Erythroblast (primary cell): Measurements from ENCODE around the gene PILRA.

Experiments used
- DNase-seq, 2 experiments: peaks; one replicate each; lab custom pipeline; 2025; lab: John Stamatoyannopoulos, UW
- GATA1 ChIP-seq: IDR thresholded peaks from 2 replicates; pipeline ENCODE4 v1.6.1; 2011; ENCODE audit warnings: low read depth, mild to moderate bottlenecking, control low read depth, low read length, moderate library complexity
- POLR2A ChIP-seq: IDR thresholded peaks from 2 replicates; pipeline ENCODE4 v1.6.1; 2011; ENCODE audit warnings: mild to moderate bottlenecking, low read length

PILRA gene

DNA sequence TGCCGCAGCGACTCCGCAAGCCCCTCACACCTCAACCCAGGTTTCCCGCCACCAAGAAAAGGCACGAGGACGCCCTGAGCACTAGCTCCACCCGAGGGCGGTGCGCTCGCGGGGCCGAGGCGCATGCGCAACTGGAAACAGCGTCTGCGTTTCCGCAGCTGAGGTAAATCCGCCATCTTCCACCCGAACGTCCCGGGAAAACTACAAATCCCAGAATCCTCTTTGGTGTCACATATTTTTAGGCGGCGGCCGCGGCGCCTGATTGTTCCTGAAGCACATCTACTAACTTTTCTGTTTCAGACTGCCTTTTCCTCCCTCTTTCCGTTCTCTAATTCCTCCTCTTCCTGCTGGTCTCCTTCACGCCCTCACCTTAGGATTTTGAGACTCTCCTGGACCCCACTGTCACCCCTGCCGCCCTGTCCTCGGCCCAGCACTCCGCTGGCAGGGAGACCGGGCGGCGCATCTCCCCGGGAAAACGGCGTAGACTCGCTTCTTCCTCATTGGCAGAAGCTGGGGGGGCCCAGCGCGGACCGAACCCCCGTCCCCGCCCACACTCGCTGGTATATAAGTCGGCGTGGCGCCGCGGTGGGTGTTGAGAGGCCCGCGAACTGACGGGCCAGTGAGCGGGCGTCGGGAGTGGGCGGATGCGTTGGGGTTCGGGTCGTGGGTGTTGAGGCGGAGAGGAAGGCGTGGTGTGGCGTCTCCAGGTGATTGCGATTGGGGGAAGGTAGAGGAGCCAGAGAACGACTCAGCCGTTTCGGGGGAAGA, 55.1 kb downstream of the PILRA start, which contains the start of gene ZCWPW1:
TSS of gene ZCWPW1 (minus strand) at position 505 of the 768 bp plus-strand sequence. CDS start 8,054 bp downstream, outside the sequence.
- DNase-seq: peak; percentile 98
- TF ChIP-seq GATA1 (no peak), POLR2A (peak; percentile 100)

DNA sequence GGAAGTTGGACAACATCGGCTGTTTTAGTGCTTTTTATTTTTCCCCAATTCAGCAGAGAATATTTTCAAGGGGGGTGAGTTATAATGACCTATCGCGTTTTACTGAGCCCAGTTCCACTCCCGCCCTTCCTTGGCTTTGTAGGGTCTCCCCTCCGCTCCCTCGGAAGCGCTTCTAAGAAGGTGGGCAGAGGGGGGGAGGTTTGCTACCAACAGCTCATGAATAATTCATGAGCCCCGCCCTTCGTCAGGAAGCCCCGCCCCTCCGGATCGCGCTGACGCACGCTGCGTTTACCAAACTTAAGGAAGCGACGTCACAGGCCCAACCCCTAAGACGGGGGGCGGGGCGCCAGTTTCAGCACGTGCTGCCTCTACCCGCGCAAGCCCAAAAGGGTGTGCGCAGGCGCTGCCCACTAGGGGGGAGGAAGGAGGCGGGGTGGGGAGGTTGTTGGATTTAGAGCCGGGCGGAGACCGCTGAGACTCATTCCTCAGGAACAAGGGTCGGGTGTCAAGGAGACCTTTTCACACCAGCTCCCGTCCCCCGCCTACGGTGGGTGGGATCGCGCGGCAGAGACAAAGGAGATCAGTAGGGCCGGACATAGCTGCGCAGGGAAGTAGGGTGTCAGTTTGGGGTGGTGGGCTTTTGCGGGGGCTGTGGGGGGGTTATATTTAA, 55.8 kb downstream of the PILRA start:
- TF ChIP-seq POLR2A (peak; percentile 89), GATA1 (no peak)
- DNase-seq: peak; percentile 100

DNA sequence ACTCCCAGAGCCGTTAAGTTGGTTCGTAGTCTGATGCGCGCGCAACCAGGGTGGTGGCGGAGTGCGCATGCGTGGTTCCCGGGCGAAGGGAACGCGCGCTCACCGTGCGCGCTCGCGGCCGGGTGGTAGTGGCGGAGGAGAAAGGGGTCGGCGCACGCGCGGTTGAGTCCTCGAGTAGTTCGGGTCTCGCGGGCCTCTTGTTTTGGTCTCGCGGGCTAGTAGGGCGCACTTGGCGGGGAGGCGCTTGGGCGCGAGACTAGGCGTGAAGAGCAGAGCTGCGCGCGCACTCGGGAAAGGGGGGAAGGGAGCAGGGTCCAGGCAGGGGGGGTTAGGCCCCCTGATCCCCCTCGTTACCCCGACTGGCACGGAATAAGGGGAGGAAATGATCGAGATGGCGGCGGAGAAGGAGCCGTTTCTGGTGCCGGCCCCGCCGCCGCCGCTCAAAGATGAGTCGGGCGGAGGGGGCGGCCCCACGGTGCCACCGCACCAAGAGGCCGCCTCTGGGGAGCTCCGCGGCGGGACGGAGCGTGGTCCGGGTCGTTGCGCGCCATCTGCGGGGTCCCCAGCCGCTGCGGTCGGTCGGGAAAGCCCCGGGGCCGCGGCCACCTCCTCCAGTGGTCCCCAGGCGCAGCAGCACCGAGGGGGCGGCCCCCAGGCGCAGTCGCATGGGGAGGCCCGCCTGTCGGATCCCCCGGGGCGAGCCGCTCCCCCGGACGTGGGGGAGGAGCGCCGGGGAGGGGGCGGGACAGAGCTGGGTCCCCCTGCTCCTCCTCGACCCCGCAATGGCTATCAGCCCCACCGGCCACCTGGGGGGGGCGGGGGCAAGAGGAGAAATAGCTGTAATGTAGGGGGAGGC, 56.6 kb downstream of the PILRA start, which contains the start of gene MEPCE:
TSS of gene MEPCE (plus strand) at position 195 of the 856 bp plus-strand sequence. CDS start at position 383, 188 bp downstream.
- TF ChIP-seq GATA1: no peak
- DNase-seq: peak; percentile 96 to 98

DNA sequence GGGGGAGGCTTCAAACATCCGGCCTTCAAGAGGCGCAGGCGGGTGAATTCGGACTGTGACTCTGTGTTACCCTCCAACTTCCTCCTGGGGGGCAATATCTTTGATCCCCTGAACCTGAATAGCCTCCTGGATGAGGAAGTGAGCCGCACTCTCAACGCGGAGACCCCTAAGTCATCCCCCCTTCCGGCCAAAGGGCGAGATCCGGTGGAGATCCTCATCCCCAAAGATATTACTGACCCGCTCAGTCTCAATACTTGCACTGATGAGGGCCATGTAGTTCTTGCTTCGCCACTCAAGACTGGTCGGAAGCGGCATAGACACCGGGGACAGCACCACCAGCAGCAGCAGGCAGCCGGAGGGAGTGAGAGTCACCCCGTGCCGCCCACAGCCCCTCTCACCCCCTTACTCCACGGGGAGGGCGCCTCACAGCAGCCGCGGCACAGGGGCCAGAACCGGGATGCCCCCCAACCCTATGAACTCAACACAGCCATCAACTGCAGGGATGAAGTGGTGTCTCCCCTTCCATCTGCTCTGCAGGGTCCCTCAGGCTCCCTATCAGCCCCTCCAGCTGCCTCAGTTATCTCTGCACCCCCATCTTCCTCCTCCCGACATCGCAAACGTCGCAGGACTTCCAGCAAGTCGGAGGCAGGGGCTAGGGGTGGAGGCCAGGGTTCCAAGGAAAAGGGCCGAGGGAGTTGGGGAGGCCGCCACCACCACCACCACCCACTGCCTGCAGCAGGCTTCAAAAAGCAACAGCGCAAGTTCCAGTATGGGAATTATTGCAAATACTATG, 57.4 kb downstream of the PILRA start:
- peak; percentile 79 for DNase-seq
- TF ChIP-seq GATA1: no peak
- no peak for TF ChIP-seq POLR2A

DNA sequence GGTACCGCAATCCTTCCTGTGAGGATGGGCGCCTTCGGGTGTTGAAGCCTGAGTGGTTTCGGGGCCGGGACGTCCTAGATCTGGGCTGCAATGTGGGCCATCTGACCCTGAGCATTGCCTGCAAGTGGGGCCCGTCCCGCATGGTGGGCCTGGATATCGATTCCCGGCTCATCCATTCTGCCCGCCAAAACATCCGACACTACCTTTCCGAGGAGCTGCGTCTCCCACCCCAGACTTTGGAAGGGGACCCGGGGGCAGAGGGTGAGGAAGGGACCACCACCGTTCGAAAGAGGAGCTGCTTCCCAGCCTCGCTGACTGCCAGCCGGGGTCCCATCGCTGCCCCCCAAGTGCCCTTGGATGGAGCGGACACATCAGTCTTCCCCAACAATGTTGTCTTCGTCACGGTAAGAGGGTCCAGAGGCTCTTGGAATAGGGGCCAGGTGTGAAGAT, 58.0 kb downstream of the PILRA start:
- DNase-seq: no peak
- TF ChIP-seq POLR2A (no peak), GATA1 (no peak)

DNA sequence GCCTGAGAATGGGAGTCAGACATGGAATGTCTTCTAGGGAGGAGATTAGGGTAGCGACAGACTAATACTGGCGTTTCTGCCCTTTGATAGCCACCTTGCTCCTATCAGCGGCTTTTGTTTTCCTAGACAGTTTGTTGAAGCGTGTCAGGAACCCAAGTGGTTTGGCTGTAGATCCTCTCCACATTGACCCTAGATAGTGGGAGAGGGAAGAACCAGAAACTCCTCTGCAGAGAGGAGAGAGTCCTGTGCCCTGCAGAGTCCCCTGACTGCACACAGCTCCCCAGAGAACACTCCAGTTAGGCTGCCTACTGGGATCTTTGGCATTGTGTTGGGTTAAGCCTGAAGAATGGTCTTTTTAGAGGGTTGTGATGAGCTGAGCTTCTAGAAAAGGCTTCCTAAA, 58.8 kb downstream of the PILRA start:
- TF ChIP-seq POLR2A: peak; percentile 38
- TF ChIP-seq GATA1: no peak
- DNase-seq: no peak

DNA sequence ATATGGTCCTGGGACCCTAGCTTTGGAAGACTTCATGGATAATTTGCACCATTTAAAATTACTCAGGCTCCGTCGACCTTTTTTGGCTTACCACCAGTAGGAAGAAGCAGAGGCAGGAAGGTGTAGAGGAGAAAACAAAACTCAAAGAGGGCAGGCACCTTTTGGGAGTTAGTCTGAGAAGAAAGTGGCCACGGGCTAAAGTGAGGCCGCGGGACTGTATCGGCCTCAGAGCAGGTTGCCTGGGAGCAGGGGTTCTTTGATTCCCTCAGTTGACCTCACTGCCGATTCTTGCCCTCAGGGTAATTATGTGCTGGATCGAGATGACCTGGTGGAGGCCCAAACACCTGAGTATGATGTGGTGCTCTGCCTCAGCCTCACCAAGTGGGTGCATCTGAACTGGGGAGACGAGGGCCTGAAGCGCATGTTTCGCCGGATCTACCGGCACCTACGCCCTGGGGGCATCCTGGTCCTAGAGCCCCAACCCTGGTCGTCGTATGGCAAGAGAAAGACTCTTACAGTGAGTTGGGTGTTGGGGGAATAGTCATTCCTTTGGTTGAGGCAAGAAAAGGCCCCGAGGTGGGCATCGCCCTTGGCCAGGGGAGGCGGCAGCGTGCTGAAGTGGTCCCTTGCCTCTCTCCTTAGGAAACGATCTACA, 59.5 kb downstream of the PILRA start:
- no peak for TF ChIP-seq GATA1
- TF ChIP-seq POLR2A: no peak

DNA sequence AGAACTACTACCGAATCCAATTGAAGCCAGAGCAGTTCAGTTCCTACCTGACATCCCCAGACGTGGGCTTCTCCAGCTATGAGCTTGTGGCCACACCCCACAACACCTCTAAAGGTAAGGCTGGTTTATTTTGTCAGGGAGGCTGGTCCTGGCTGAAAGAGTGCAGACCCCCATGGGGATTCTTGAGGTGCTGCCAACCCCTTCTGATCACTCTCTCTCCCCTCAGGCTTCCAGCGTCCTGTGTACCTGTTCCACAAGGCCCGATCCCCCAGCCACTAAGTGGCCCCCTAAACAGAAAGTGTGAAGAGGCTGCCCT, 59.9 kb downstream of the PILRA start:
- DNase-seq: no peak
- TF ChIP-seq POLR2A (no peak), GATA1 (no peak)

More for the DNA sequence above, 59.5 kb downstream of the PILRA start:
- no peak for DNase-seq

DNA sequence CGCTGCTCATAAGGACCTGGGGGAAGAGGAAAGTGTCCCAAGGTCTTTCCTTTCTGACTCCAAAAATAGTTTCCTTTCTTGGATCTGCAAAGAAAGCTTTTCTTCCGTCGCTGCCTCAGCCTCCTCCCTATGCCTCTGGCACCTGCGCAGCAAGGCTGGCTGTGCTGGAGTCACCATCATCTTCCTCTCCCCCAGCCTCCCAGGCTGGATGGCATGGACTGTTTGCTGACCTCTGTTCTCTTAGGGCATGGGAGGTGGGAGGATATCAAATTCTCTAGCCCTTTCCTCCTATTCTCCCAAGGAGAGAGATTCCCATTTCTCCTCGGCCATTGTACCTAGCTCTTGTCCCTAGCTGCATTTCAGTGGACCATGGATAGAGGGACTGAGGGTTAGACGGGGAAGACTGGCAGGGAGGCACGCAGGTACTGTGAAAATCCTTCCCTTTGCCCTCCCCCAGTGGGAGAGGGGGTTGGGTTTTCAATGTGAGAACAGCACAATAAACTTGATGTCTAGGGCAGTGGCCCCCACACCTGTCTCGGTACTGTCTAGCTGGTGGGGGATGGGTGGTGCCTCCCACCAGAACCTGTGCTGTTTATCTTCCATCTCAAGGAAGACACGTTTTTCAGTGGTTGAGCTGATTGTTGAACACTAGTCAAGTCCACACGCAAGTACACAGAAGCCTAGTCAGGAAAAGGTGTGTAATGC, 60.5 kb downstream of the PILRA start:
- no peak for DNase-seq
- no peak for TF ChIP-seq GATA1
- no peak for TF ChIP-seq POLR2A

DNA sequence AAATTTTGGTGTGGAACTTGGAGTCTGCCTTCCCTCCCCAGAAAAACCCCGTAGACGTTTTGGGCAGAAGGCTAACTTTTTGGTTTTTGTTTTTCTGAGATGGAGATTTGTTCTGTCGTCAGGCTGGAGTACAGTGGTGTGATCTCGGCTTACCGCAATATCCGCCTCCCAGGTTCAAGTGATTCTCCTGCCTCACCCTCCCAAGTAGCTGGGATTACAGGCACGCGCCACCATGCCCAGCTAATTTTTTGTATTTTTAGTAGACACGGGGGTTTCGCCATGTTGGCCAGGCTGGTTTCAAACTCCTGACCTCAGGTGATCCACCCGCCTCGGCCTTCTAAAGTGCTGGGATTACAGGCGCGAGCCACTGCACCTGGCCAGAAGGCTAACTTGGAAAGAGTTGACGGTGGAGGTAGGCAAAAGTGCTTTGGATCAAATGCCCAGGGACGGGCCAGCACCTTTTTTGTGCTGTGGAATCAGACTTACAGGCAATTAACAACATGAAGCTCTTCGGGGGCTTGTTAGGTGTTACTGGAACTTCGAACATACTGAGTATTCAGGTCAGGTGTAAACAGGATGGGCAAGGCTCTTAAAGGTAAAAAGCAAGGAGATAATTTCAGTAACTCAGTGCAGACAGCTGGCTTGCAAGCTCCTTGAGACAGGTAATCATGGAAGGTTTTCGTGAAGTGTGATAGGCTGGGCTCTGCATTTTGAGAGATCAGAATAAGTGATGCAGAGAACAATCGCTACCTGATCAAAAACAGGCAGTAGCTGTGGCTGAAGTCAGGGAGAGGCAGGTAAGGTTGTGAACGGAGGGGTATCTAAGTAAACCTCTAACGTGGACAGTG, 61.2 kb downstream of the PILRA start:
- no peak for DNase-seq
- TF ChIP-seq GATA1 (no peak), POLR2A (no peak)

DNA sequence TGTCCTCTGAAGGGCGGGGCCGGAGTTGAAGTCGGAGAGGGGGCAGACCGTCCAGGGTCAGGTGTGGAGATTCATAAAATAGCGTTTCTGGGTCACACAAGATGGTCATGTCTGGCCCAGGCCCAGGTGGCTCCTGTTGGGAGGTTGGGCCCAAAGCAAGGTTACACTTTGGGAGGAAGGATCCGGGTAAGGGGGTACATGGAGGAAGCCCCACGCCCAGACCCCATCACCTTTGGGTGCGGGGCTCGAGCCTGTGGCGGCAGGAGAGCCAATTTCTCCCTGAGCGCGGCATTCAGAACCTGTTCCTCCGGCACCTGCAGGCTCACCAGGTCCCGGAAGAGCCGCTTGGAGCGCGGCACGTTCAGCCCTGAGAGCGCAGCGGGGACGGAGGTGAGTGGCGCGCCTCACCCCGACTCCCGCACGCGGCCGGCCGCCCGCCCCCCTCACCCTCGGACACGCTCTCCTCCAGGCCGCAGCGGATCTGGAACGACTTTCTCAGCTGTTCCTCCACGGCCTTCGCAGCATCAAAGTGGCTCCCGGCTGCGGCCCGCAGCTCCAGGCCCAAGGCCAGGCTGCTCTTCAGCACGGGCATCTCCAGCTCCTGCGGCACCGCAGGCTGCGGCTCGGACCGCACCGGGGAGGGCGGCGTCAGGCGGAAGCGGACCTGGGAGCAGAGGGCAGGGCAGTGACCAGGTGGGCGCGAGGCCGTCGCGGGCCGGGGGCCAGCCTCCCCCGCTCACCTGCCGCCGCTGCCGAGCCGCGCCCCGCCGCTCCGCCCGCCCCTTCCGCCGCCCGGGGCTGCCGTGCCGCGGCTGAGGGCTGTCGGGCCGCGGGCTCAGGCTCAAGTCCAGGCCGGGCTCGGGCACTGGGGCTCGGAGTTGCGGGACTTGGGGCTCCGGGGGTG, 62.4 kb downstream of the PILRA start:
- peak; percentile 62 to 73 for DNase-seq

More for the DNA sequence above, 62.4 kb downstream of the PILRA start:
- TF ChIP-seq POLR2A (no peak), GATA1 (no peak)
